GM18507 (cell line): ENCODE data around the gene SHISA7.

Experiments
- DNase-seq: peaks from one replicate; pipeline ENCODE4 v3.0.0; 2011; ENCODE audit warnings: low read depth; ENCODE audit not compliant: insufficient read length; ENCODE audit errors: extremely low spot score
- FAIRE-seq: peaks from 2 replicates; lab custom pipeline; 2011; peaks lifted over from hg19 to GRCh38; lab: Jason Lieb, UNC

SHISA7 gene

DNA sequence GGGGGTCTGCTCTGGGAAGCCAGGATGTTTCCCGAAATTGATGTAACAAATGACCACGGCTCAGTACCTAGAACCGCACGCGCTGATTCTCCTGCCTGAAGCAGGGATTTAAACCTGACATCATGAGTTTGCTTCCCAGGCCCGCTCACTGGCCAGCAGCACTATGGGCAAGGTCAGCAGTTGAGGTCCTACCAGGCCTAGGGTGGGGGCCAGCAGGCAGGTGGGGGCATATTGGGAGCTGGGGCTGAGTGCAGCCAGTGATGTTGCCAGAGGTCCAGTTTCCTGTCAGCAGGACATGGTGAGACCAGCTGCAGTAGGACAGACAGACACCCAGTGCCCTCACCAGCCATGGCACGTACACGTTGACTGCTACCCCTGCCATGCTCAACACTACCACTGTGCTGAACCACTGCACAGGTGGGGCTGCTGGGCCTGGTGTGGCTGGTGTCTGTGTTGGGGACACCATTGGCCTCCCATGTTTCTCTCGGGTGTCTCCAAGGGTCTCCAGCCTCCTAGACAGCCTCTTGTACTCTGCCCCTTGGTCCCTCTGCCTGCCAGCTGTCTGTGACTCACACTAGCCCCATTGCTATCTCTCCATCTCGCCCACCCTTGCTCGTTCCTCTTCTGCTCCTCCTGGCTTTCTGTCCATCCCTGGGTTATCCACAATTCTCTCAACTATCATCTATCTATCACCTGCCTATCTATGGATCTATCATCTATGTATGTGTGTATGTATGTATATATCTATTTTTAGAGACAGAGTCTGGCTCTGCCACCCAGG lies 22.6 kb upstream of the SHISA7 start:
- DNase-seq, result no peak
- no peak for FAIRE-seq

- FAIRE-seq (no peak), DNase-seq (no peak)
These were observed 21.6 kb upstream of the SHISA7 start, which contains the start of gene C19orf85 for GRCh38 chr19:55464662-55465054. Gene C19orf85 (minus strand): TSS chr19:55464751. CDS start chr19:55464554, 197 bp downstream.

- no peak for DNase-seq
- no peak for FAIRE-seq
These were observed 21.1 kb upstream of the SHISA7 start for GRCh38 chr19:55464039-55464661.

- DNase-seq (no peak), FAIRE-seq (no peak)
These were observed 20.5 kb upstream of the SHISA7 start for GRCh38 chr19:55463583-55464031.

GRCh38 chr19:55462722-55463121 lies 19.6 kb upstream of the SHISA7 start:
- DNase-seq (no peak), FAIRE-seq (no peak)

- FAIRE-seq (no peak), DNase-seq (no peak)
These were observed 19.0 kb upstream of the SHISA7 start for GRCh38 chr19:55461974-55462626.

DNA sequence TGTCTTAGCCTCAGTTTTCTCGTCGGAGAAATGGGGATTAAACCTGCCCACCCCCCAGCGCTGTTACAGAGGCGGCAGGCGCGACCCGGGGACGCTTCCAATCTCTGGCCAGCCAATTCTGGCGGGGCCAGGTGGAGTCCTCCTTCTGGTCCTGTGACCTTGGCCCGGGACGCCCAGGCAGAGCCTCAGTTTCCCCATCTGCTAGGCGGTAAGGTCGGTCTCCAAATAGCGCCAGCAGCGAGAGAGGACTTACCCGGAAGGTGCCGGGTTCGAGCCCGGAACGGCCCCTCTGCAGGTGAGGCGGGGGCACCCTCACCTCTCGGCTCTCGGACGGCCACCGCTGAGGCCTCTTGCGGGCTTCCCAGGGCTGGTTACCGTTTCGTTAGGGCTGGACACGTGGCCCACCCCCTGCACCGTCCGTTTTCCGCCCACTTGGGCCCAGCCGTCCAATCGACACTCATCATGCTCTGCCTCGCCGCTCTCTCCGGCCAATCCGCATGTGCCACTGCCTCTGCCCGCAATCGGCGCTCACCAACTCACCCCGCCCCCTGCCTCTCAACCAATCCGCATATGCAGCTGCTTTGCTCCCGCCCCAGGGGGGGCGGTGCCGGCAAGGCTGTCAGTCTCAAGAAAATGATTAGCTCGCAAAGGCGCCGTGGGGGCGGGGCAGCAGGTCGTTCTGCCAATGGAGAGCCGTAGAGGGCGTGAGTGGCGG lies 18.3 kb upstream of the SHISA7 start, which contains the start of gene ISOC2:
Gene ISOC2, minus strand, starts transcription at position 384 of the 715 bp plus-strand sequence. CDS start 5,156 bp downstream, outside the sequence.
- FAIRE-seq, result peak; percentile 100
- DNase-seq, result peak; percentile 99

- peak; percentile 82 for FAIRE-seq
- DNase-seq, result peak; percentile 64
These were observed 17.7 kb upstream of the SHISA7 start for GRCh38 chr19:55460670-55461258.

- no peak for FAIRE-seq
- DNase-seq, result no peak
These were observed 17.0 kb upstream of the SHISA7 start for GRCh38 chr19:55459950-55460657.

DNA sequence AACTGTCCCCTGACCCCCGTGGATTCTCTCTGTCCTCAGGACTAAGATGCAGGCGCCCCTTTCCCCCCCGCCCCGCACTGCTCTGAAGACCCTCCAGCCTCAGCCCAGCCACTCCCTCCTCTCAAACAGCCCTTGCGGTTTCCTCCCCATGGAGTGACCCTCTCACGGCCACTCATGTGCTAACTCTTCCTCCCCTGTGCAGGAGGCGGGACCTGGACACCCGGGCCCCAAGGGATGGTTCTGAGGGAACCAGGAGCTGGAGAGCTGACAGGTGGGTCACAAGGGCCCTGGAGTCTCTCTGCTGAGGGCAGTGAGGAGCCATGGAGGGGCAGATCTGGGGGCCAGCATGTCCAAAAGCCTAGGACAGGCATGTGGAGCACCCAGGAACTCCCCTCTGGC lies 16.4 kb upstream of the SHISA7 start:
- no peak for DNase-seq
- FAIRE-seq, result no peak

DNA sequence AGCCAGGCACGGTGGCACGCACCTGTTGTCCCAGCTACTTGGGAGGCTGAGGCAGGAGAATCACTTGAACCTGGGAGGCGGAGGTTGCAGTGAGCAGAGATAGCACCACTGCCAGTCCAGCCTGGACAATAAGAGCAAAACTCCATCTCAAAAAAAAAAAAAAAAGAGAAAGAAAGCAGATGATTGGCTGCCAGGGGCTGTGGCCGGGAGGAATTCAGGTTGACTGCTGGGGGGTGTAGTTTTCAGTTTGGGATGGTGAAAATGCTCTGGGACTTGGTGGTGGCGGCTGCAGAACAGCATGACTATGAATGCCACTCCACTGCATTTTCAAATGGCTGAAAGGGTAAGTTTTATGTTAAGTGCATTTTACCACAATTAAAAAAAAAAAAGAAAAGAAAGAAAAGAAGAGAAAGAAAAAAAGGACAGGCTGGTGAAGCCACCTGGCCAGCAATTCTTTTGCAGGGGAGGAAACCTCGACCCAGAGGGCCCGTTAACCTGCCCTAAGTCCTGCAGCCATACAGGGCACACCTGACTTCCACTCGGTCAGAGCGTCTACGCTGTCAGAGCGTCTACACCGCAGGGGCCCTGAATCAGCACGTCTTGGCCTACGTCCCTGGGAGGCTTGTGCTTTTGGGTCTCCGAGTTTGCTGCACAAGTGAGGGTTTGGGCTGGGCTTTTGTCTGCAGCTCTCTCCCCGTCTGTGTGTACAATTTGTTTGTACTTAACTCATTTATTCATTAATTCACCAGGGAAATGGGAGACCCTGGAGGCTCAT lies 14.8 kb upstream of the SHISA7 start:
- DNase-seq, result no peak
- FAIRE-seq, result no peak

- no peak for FAIRE-seq
- no peak for DNase-seq
These were observed 13.2 kb upstream of the SHISA7 start for GRCh38 chr19:55456347-55456746.

GRCh38 chr19:55455576-55456235 lies 12.6 kb upstream of the SHISA7 start:
- FAIRE-seq, result no peak
- DNase-seq, result no peak

GRCh38 chr19:55454787-55455243 lies 11.7 kb upstream of the SHISA7 start:
- no peak for DNase-seq
- no peak for FAIRE-seq

GRCh38 chr19:55453511-55454260 lies 10.6 kb upstream of the SHISA7 start:
- FAIRE-seq (no peak), DNase-seq (no peak)

DNA sequence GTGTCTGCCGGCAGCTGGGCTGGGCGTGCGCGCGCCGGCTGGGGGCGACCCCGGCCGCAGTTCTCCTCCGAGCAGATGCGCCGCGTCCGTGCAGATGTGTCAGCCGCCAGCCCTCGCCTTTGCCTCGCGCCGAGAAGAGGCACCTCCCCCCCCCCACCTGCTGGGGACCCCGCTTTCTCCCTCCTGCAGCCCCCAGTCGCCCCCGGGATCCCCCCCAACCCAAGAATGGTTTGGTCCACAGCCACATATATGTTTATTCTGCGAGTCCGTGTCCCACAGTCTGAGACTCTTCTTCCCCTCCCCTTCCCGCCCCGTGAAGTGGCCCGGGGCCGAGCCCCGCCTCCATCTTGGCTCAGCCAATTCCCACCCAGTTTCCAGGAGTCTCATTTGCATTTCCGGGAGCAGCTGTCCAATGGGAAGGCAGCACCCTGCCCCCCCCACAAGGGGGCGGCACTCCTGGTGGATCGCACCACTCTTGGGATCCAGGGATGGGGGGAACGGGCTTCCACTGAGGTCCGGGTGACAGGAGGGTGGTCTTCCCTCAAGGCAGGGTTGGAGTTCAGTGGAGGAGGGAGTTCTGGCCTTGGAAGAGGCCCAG lies 9.7 kb upstream of the SHISA7 start:
- no peak for FAIRE-seq

More for the DNA sequence above, 9.7 kb upstream of the SHISA7 start:
- DNase-seq, result no peak
